Measurements from ENCODE around the gene CDK5RAP1. TPM values are rescaled to one million over a fixed set of nuclear protein-coding genes. Genes with fewer than 3 reads are reported as not detected.

The CDK5RAP1 gene
- total and polyA plus RNA-seq, 4 donors: 11.3 to 22.1 (median 14.8) TPM

- DNase-seq (ENCODE audit: low spot score): no peak
- no peaks in the 10 kb centered on the region for H3K4me1 ChIP-seq (ENCODE audit: control insufficient read depth in 4 of 4, insufficient read depth in 4 of 4, low read length in 3 of 4)
- no peaks in the 10 kb centered on the region for H3K36me3 ChIP-seq (ENCODE audit: control insufficient read depth in 4 of 4, insufficient read depth in 3 of 4, low read depth in 1 of 4, low read length in 3 of 4)
- H3K4me3 ChIP-seq (ENCODE audit: low read depth in 1 of 3, low read length in 3 of 3): no peak overlapping the region
- 78% methylated on average over 3 of the region's 3 CpGs for WGBS
- H3K27me3 ChIP-seq (ENCODE audit: control insufficient read depth in 4 of 4, insufficient read depth in 4 of 4, low read length in 3 of 4): peaks cover 0 to 2% (median 0%) of the 10 kb centered on the region in 4 donors
- no peak overlapping the region for H3K27ac ChIP-seq (ENCODE audit: low read depth in 1 of 2, low read length in 2 of 2)
- no peak for TF ChIP-seq GABPA (IDR thresholded peaks at IDR 0.05 in 1 of 2, conservative IDR thresholded peaks at IDR 0.05 in 1 of 2)
- TF ChIP-seq, protein P1, sequence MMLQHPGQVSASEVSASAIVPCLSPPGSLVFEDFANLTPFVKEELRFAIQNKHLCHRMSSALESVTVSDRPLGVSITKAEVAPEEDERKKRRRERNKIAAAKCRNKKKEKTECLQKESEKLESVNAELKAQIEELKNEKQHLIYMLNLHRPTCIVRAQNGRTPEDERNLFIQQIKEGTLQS (IDR thresholded peaks at IDR 0.05): no peak
- no peak for TF ChIP-seq JUND (IDR thresholded peaks at IDR 0.05)
- TF ChIP-seq RAD21 (IDR thresholded peaks at IDR 0.05): no peak
- TF ChIP-seq FOXA1 (IDR thresholded peaks at IDR 0.05): no peak
- TF ChIP-seq ZBTB33 (IDR thresholded peaks at IDR 0.05): no peak
- TF ChIP-seq SP1 (IDR thresholded peaks at IDR 0.05): no peak
- no peak for TF ChIP-seq NR2F2 (IDR thresholded peaks at IDR 0.05)
- no peak for TF ChIP-seq FOXA2 (IDR thresholded peaks at IDR 0.05)
- TF ChIP-seq, protein P2, sequence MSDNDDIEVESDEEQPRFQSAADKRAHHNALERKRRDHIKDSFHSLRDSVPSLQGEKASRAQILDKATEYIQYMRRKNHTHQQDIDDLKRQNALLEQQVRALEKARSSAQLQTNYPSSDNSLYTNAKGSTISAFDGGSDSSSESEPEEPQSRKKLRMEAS (IDR thresholded peaks at IDR 0.05): no peak
- TF ChIP-seq HNF4G (IDR thresholded peaks at IDR 0.05): no peak
- TF ChIP-seq YY1 (IDR thresholded peaks at IDR 0.05): no peak
- no peak for TF ChIP-seq EGR1 (IDR thresholded peaks at IDR 0.05; ENCODE audit: low read depth in 2 of 2)
- no peak for TF ChIP-seq TAF1 (conservative IDR thresholded peaks at IDR 0.05)
- TF ChIP-seq RXRA (IDR thresholded peaks at IDR 0.05): no peak
- TF ChIP-seq CTCF (IDR thresholded peaks at IDR 0.05; ENCODE audit: low read depth, low read length, missing input control): no peak
- H3K9me3 ChIP-seq (ENCODE audit: control insufficient read depth in 4 of 4, low read length in 3 of 4): no peaks in the 10 kb centered on the region
- H3K9ac ChIP-seq (ENCODE audit: low read depth in 1 of 2, low read length in 2 of 2): no peak overlapping the region
Observed at GRCh38 chr20:33334111-33334510, 67.2 kb downstream of the CDK5RAP1 start.

- 81% methylated on average over 7 of the region's 7 CpGs for WGBS
- no peak for TF ChIP-seq NR2F2 (IDR thresholded peaks at IDR 0.05)
- no peak for TF ChIP-seq EGR1 (IDR thresholded peaks at IDR 0.05; ENCODE audit: low read depth in 2 of 2)
- TF ChIP-seq ZBTB33 (IDR thresholded peaks at IDR 0.05): no peak
- TF ChIP-seq FOXA2 (IDR thresholded peaks at IDR 0.05): no peak
- TF ChIP-seq JUND (IDR thresholded peaks at IDR 0.05): no peak
- no peak for TF ChIP-seq YY1 (IDR thresholded peaks at IDR 0.05)
- no peak for TF ChIP-seq RXRA (IDR thresholded peaks at IDR 0.05)
- no peak for TF ChIP-seq RAD21 (IDR thresholded peaks at IDR 0.05)
- no peak for TF ChIP-seq FOXA1 (IDR thresholded peaks at IDR 0.05)
- TF ChIP-seq GABPA (IDR thresholded peaks at IDR 0.05 in 1 of 2, conservative IDR thresholded peaks at IDR 0.05 in 1 of 2): no peak
- TF ChIP-seq SP1 (IDR thresholded peaks at IDR 0.05): no peak
- TF ChIP-seq HNF4A (conservative IDR thresholded peaks at IDR 0.05): no peak
- TF ChIP-seq, protein P1 (IDR thresholded peaks at IDR 0.05): no peak
Observed at GRCh38 chr20:33333616-33334015, 67.7 kb downstream of the CDK5RAP1 start.

More at GRCh38 chr20:33333616-33334015, 67.7 kb downstream of the CDK5RAP1 start:
- Histone ChIP-seq H3K27me3 (ENCODE audit: control insufficient read depth in 4 of 4, insufficient read depth in 4 of 4, low read length in 3 of 4) (peaks cover 0 to 2% (median 0%) of the 10 kb centered on the region in 4 donors), H3K4me1 (ENCODE audit: control insufficient read depth in 4 of 4, insufficient read depth in 4 of 4, low read length in 3 of 4) (no peaks in the 10 kb centered on the region), H3K27ac (ENCODE audit: low read depth in 1 of 2, low read length in 2 of 2) (no peak overlapping the region), H3K36me3 (ENCODE audit: control insufficient read depth in 4 of 4, insufficient read depth in 3 of 4, low read depth in 1 of 4, low read length in 3 of 4) (no peaks in the 10 kb centered on the region), H3K9ac (ENCODE audit: low read depth in 1 of 2, low read length in 2 of 2) (no peak overlapping the region), H3K4me3 (ENCODE audit: low read depth in 1 of 3, low read length in 3 of 3) (no peak overlapping the region), H3K9me3 (ENCODE audit: control insufficient read depth in 4 of 4, low read length in 3 of 4) (no peaks in the 10 kb centered on the region)
- DNase-seq (ENCODE audit: low spot score): no peak

Data from liver (tissue), 9 donors.